ENCODE data around the gene GRB10. TPM values are rescaled to one million over a fixed set of nuclear protein-coding genes. Genes with fewer than 3 reads are reported as not detected.

GRB10 gene
- total and polyA plus RNA-seq, 2 of the 8 experiments (the other 6 are each of a cell fraction or from before 2014, with no cell fraction given) = 35.7 to 97.0 TPM

GRCh38 chr7:50599385-50599784 lies 183.3 kb downstream of the GRB10 start (continued):
- TF ChIP-seq E2F6 (IDR thresholded peaks at IDR 0.05) (no peak), CHD2 (IDR thresholded peaks at IDR 0.05; ENCODE audit: low read length) (no peak), BCL11A (IDR thresholded peaks at IDR 0.05; ENCODE audit: low read depth in 2 of 2, low read length in 2 of 2) (no peak), EZH2 (IDR thresholded peaks at IDR 0.05; ENCODE audit: low read depth, low read length, severe bottlenecking) (no peak), TEAD4 (IDR thresholded peaks at IDR 0.05; ENCODE audit: low read depth, low read length) (no peak), SIN3A (conservative IDR thresholded peaks at IDR 0.05 in 1 of 2, IDR thresholded peaks at IDR 0.05 in 1 of 2; ENCODE audit: low read depth in 1 of 2, low read length in 2 of 2) (no peak), RBBP5 (IDR thresholded peaks at IDR 0.05; ENCODE audit: borderline replicate concordance, low read depth, low read length) (no peak), USF2 (IDR thresholded peaks at IDR 0.05; ENCODE audit: low read length) (no peak)

Data from H1 (cell line).